GM23338 (cell line): ENCODE data around the gene SH2D3C.

ENCODE experiments used
- CREB1 ChIP-seq: fragments of 250-450 bp; sonication (Bioruptor Pico); IDR thresholded peaks from 2 replicates; pipeline ENCODE4 v1.5.0; 2020; ENCODE audit warnings: low read depth, mild to moderate bottlenecking, moderate library complexity
- CTCF ChIP-seq, 2 experiments: fragments of 200-600 bp in 1 of 2; sonication (generic) in 1 of 2; conservative IDR thresholded peaks; 2 replicates each; pipeline versions ENCODE4 v1.5.1 to v1.6.1; 2016 to 2017; ENCODE audit warnings: antibody characterized with exemption in 2 of 2, low read depth in 2 of 2, mild to moderate bottlenecking in 2 of 2, moderate library complexity in 1 of 2
- ETS1 ChIP-seq: IDR thresholded peaks from 2 replicates; pipeline ENCODE4 v1.6.1; 2016; ENCODE audit warnings: antibody characterized with exemption
- EZH2 ChIP-seq: fragments of 200-600 bp; sonication (generic); IDR thresholded peaks from one replicate; pipeline ENCODE4 v1.8.0; 2017; ENCODE audit warnings: antibody characterized with exemption, mild to moderate bottlenecking, low read depth; ENCODE audit not compliant: unreplicated experiment
- EZH2phosphoT487 ChIP-seq: fragments of 200-600 bp; sonication (generic); IDR thresholded peaks from one replicate; pipeline ENCODE4 v1.8.1; 2018; ENCODE audit warnings: antibody characterized with exemption; ENCODE audit not compliant: unreplicated experiment
- JUNB ChIP-seq: IDR thresholded peaks from one replicate; pipeline ENCODE4 v1.6.1; 2016; ENCODE audit warnings: antibody characterized with exemption; ENCODE audit not compliant: unreplicated experiment
- POLR2AphosphoS5 ChIP-seq: IDR thresholded peaks from 2 replicates; pipeline ENCODE4 v1.6.1; 2016; ENCODE audit warnings: antibody characterized with exemption, low read depth
- STAT1 ChIP-seq: IDR thresholded peaks from one replicate; pipeline ENCODE4 v1.6.1; 2016; ENCODE audit warnings: antibody characterized with exemption; ENCODE audit not compliant: unreplicated experiment
- ZNF114 ChIP-seq: fragments of 250-450 bp; sonication (Bioruptor Pico); IDR thresholded peaks from 2 replicates; pipeline ENCODE4 v1.5.0; 2020; ENCODE audit warnings: mild to moderate bottlenecking, moderate library complexity
- ZNF331 ChIP-seq: fragments of 250-450 bp; sonication (Bioruptor Pico); IDR thresholded peaks from 2 replicates; pipeline ENCODE4 v1.5.0; 2020; ENCODE audit warnings: low read depth, mild to moderate bottlenecking, moderate library complexity

GRCh38 chr9:127761061-127761460 is 17.4 kb downstream of the SH2D3C start:
- TF ChIP-seq CTCF (conservative IDR thresholded peaks at IDR 0.05; ENCODE audit: low read depth in 2 of 2) (no peak), EZH2phosphoT487 (no peak), POLR2AphosphoS5 (no peak), ZNF331 (CRISPR knock-in tag) (no peak), ZNF114 (CRISPR knock-in tag) (no peak), JUNB (no peak), EZH2 (no peak), CREB1 (CRISPR knock-in tag) (no peak), STAT1 (no peak), ETS1 (no peak)
